Skeletal muscle satellite cell (primary cell): ENCODE data around the gene VSTM2A. TPM values are rescaled to one million over a fixed set of nuclear protein-coding genes. Genes with fewer than 3 reads are reported as not detected.
A peak's percentile ranks its signal among the peaks of the same experiment; 100 is the strongest.
"Not testable (repeated sequence)": the region's sequence is repeated elsewhere in the genome, so short reads cannot be mapped to it uniquely, and the experiment has no call there.

Experiments used
- H3K27me3 ChIP-seq: 2 replicates; pipeline ENCODE4 v1.7.0; 2013; ENCODE audit warnings: low read length; ENCODE audit not compliant: control insufficient read depth, insufficient read depth
- H3K36me3 ChIP-seq: 2 replicates; pipeline ENCODE4 v1.7.0; 2013; ENCODE audit warnings: mild to moderate bottlenecking, control low read depth, low read length; ENCODE audit not compliant: insufficient read depth
- H3K4me1 ChIP-seq: 2 replicates; pipeline ENCODE4 v1.7.0; 2013; ENCODE audit warnings: low read length; ENCODE audit not compliant: control insufficient read depth, insufficient read depth
- H3K4me2 ChIP-seq: 2 replicates; pipeline ENCODE4 v1.7.0; 2013; ENCODE audit warnings: mild to moderate bottlenecking, low read length
- H3K4me3 ChIP-seq: 2 replicates; pipeline ENCODE4 v1.7.0; 2013; ENCODE audit warnings: low read length
- H3K9ac ChIP-seq: 2 replicates; pipeline ENCODE4 v1.7.0; 2013; ENCODE audit warnings: mild to moderate bottlenecking, low read depth, low read length, moderate library complexity
- H3K9me3 ChIP-seq: replicated peaks from 2 replicates; pipeline ENCODE4 v1.7.0; 2013; ENCODE audit warnings: mild to moderate bottlenecking, control low read depth, low read length
- total RNA-seq: library from RNA; depleted of rRNA; stranded (reverse); fragments of >200 nt; gene quantifications from 2 replicates; pipeline ENCODE4 v1.2.3, GENCODE V29; 2012; rRNA removed

VSTM2A gene
- total RNA-seq: not detected in 2 replicates

GRCh38 chr7:54541669-54542625 is at the start of gene VSTM2A:
Gene VSTM2A (plus strand): TSS chr7:54542375. CDS start chr7:54542731, 356 bp downstream.
- Histone ChIP-seq H3K4me1 (no peaks in the 10 kb centered on the region), H3K27me3 (peaks cover 72% of the 10 kb centered on the region), H3K36me3 (no peaks in the 10 kb centered on the region), H3K4me2 (peak within 1 kb of the TSS; percentile 76), H3K9ac (no peak within 1 kb of the TSS), H3K4me3 (peak within 1 kb of the TSS; percentile 51), H3K9me3 (no peaks in the 10 kb centered on the region)

- not testable (repeated sequence) for H3K36me3 ChIP-seq, H3K4me3 ChIP-seq, H3K9ac ChIP-seq, H3K4me2 ChIP-seq, H3K9me3 ChIP-seq, H3K4me1 ChIP-seq, H3K27me3 ChIP-seq
These were observed 37.6 kb upstream of the VSTM2A start for GRCh38 chr7:54504531-54504930.

- H3K4me3 ChIP-seq: no peak overlapping the region
- H3K9me3 ChIP-seq: no peaks in the 10 kb centered on the region
- H3K27me3 ChIP-seq: no peaks in the 10 kb centered on the region
- H3K4me2 ChIP-seq: no peak overlapping the region
- H3K4me1 ChIP-seq: no peaks in the 10 kb centered on the region
- H3K36me3 ChIP-seq: no peaks in the 10 kb centered on the region
- H3K9ac ChIP-seq: no peak overlapping the region
These were observed 12.6 kb upstream of the VSTM2A start for GRCh38 chr7:54529568-54529967.

- H3K36me3 ChIP-seq: no peaks in the 10 kb centered on the region
- H3K4me3 ChIP-seq: no peak overlapping the region
These were observed 4.1 kb upstream of the VSTM2A start for GRCh38 chr7:54538122-54538521.

GRCh38 chr7:54543051-54543488 is 895 bp downstream of the VSTM2A start:
- Histone ChIP-seq H3K4me3 (no peak overlapping the region), H3K27me3 (peaks cover 82% of the 10 kb centered on the region), H3K9ac (no peak overlapping the region), H3K36me3 (no peaks in the 10 kb centered on the region), H3K4me2 (no peak overlapping the region), H3K4me1 (no peaks in the 10 kb centered on the region), H3K9me3 (no peaks in the 10 kb centered on the region)

More at GRCh38 chr7:54538122-54538521, 4.1 kb upstream of the VSTM2A start:
- no peak overlapping the region for H3K9ac ChIP-seq
- no peaks in the 10 kb centered on the region for H3K4me1 ChIP-seq
- peaks cover 42% of the 10 kb centered on the region for H3K27me3 ChIP-seq
- no peaks in the 10 kb centered on the region for H3K9me3 ChIP-seq
- H3K4me2 ChIP-seq: no peak overlapping the region

- Histone ChIP-seq H3K36me3 (no peaks in the 10 kb centered on the region), H3K4me1 (no peaks in the 10 kb centered on the region), H3K9ac (no peak overlapping the region), H3K4me3 (no peak overlapping the region), H3K27me3 (peaks cover 77% of the 10 kb centered on the region), H3K9me3 (no peaks in the 10 kb centered on the region), H3K4me2 (no peak overlapping the region)
These were observed 2.0 kb downstream of the VSTM2A start for GRCh38 chr7:54544149-54544526.

GRCh38 chr7:54544527-54545240 is 2.5 kb downstream of the VSTM2A start:
- H3K9me3 ChIP-seq: no peaks in the 10 kb centered on the region
- H3K36me3 ChIP-seq: no peaks in the 10 kb centered on the region
- no peak overlapping the region for H3K4me2 ChIP-seq
- H3K27me3 ChIP-seq: peaks cover 75% of the 10 kb centered on the region
- H3K4me1 ChIP-seq: no peaks in the 10 kb centered on the region
- no peak overlapping the region for H3K4me3 ChIP-seq
- no peak overlapping the region for H3K9ac ChIP-seq

- Histone ChIP-seq H3K9me3 (no peaks in the 10 kb centered on the region), H3K9ac (no peak overlapping the region), H3K27me3 (peaks cover 74% of the 10 kb centered on the region), H3K4me1 (no peaks in the 10 kb centered on the region), H3K36me3 (no peaks in the 10 kb centered on the region), H3K4me3 (no peak overlapping the region), H3K4me2 (no peak overlapping the region)
These were observed 3.0 kb downstream of the VSTM2A start for GRCh38 chr7:54545241-54545563.

- Histone ChIP-seq H3K9ac (no peak overlapping the region), H3K27me3 (peaks cover 69% of the 10 kb centered on the region), H3K4me1 (no peaks in the 10 kb centered on the region), H3K4me2 (peak overlapping the region; percentile 70), H3K4me3 (peak overlapping the region; percentile 49), H3K36me3 (no peaks in the 10 kb centered on the region), H3K9me3 (no peaks in the 10 kb centered on the region)
These were observed 4.2 kb downstream of the VSTM2A start for GRCh38 chr7:54546081-54546985.

- no peak overlapping the region for H3K9ac ChIP-seq
- H3K4me3 ChIP-seq: peak overlapping the region; percentile 49
- no peaks in the 10 kb centered on the region for H3K4me1 ChIP-seq
- H3K9me3 ChIP-seq: no peaks in the 10 kb centered on the region
- H3K36me3 ChIP-seq: no peaks in the 10 kb centered on the region
- peak overlapping the region; percentile 70 for H3K4me2 ChIP-seq
- peaks cover 66% of the 10 kb centered on the region for H3K27me3 ChIP-seq
These were observed 4.8 kb downstream of the VSTM2A start for GRCh38 chr7:54546986-54547314.

- Histone ChIP-seq H3K9me3 (no peaks in the 10 kb centered on the region), H3K9ac (no peak overlapping the region)
These were observed 8.3 kb downstream of the VSTM2A start for GRCh38 chr7:54550471-54550870.

More at GRCh38 chr7:54550471-54550870, 8.3 kb downstream of the VSTM2A start:
- peaks cover 39% of the 10 kb centered on the region for H3K27me3 ChIP-seq
- H3K4me3 ChIP-seq: no peak overlapping the region
- H3K4me2 ChIP-seq: no peak overlapping the region
- no peaks in the 10 kb centered on the region for H3K4me1 ChIP-seq
- H3K36me3 ChIP-seq: no peaks in the 10 kb centered on the region
